Stimulated activated CD4-positive, alpha-beta T cell treated with anti-CD3 and anti-CD28 coated beads, Interleukin-1b, Interleukin-23, amount 100 ng/mL, for 4 hours (primary cell): ENCODE measurements around the gene ZNF680.
"Not testable (repeated sequence)": the region's sequence is repeated elsewhere in the genome, so short reads cannot be mapped to it uniquely, and the experiment has no call there.

Source experiments
- DNase-seq, 2 donors: peaks; one replicate each; pipeline ENCODE4 v3.0.0-alpha.2; 2020; ENCODE audit warnings: low read depth in 2 of 2

Gene ZNF680

DNA sequence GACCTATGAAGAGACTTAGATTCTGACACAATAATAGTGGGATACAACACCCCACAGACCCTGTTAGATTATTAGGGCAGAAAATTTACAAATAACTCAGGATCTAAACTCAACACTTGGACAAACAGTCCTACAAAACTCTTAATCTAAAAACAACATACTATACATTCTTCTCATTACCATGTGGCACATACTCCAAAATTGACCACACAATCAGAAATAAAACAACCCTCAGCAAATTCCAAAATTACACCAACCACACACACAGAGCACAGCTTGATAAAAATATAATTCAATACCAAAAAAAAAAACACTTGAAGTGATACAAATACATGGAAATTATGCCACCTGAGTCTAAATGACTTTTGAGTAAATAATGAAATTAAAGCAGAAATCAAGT, 7.8 kb downstream of the ZNF680 start:
- DNase-seq: no peak

DNA sequence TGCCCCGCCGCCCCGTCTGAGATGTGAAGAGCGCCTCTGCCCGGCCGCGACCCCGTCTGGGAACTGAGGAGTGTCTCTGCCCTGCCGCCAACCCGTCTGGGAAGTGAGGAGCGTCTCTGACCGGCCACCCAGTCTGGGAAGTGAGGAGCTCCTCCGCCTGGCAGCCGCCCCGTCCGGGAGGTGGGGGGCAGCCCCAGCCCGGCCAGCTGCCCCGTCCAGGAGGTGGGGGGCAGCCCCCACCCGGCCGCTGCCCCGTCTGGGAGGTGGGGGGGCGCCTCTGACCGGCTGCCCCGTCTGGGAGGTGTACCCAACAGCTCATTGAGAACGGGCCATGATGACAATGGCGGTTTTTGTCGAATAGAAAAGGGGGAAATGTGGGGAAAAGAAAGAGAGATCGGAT, 8.7 kb downstream of the ZNF680 start:
- DNase-seq: not testable (repeated sequence)

DNA sequence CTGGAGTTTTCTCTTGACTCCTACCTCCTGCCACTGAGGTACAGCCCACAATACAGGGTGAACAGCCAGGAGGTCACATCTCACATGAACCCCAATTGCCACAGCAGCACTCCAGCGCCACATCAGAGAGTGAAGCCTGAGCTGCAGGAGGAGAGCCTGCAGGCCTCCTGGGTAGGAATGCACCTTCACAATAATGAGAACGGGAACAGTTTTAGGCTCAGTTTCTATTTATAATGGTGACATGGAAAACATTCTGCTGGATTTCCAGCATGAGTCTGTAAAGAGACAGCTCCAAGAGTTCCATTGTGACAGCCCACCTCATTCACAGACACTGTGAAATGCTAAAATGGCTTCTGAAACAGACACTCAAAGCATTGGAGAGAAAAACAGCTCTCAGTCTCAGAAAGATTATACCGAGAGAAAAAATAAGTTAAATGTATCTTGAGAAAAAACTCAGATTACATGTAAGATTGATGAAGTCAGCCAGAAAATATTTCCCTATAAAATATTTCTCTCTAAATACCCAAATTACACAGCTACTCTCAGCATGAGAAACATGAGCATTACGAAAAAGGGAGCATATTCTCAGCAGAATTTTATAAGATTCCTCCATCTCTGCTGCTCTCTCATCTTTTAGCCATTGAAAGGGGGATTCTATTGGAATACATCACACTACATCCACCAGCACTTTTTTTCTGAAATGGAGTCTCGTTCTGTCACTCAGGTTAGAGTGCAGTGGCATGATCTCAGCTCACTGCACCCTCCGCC, 11.3 kb downstream of the ZNF680 start:
- DNase-seq: no peak

DNA sequence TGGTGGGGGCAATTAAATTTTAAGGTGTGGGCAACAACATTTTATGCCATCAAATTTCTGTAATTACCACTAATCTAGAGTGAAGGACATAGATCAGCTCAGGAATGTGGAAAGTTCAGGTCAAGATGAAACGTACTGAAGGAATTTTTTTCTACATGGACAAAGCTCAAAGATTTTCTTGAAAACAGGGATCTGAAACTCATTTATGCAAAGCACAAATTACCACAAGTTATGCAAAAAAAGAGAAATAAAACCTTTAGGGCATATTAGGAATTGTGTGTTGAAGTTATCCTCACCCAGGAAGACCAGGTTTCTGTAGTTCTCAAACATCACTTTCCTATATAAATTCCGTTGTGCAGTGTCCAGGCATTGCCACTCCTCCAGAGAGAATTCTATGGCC, 18.9 kb downstream of the ZNF680 start:
- DNase-seq: no peak

DNA sequence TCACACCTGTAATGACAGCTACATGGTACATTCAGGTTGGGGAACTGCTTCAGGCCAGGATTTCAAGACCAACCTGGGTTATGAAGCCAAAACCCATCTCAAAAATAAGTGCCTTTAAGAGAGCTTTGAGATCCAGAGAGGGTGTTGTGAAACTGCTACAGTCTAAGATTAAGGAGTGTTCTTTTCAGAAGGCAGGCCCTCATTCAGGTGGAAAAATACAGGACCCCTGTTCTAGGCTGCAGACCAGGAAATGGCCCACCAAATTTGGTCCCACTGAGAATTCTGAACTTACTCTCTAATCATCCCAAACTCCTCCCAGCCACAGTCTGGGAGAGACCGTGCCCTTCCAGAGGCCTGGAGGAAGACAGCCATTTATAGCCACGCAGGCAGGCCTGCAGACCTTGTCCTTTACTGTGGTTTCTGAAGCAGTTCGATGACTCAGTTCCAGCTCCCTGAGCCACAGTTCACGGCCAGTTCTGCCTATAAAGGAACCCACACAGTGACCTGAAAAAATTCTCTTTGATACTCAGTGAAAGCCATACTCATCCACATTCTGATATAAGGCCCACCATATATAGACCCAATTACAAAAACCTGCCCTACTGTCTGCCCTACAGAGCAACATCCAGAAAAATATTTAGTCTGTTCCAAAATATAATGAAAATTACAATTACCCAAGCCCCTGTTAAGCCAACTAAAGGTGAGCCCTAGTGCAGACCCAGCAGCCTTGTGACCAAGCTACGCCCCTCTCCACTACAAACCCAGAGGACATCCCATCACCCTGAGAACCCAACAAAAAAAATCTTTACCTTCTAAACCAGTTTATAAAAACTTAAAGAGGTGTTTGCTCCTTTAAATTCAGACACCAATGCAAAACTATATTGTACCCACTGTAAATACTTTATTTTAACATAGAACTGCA, 21.2 kb downstream of the ZNF680 start:
- no peak for DNase-seq

DNA sequence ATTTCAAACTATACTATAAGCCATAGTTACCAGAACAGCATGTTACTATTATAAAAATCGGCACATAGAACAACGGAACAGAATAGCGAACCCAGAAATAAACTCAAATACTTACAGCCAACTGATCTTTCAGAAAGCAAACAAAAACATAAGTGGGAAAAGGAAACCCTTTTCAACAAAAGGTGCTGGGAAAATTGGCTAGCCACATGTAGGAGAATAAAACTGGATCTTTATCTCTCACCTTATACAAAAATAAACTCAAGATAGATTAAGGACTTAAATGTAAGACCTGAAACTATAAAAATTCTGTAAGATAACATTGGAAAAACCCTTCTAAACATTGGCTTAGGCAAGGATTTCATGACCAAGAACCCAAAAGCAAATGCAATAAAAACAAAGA, 29.1 kb downstream of the ZNF680 start:
- no peak for DNase-seq

DNA sequence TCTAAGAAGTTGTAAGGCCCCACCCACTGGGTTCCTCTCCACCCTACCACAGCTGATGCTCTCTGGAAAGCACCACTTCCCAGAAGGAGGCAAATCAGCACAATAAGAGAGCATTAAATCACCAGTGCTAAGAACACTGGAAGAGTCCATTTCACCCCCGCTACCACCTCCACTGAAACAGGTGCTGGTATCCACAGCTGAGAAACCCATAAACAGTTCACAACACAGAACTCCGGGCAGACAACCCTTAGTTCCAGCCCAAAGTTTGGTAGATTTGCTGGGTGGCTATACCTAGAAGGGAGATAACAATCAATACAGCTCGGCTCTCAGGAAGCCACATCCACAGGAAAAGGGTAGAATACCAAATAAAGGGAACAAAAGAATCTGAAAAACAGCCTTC, 34.1 kb downstream of the ZNF680 start:
- DNase-seq: no peak

DNA sequence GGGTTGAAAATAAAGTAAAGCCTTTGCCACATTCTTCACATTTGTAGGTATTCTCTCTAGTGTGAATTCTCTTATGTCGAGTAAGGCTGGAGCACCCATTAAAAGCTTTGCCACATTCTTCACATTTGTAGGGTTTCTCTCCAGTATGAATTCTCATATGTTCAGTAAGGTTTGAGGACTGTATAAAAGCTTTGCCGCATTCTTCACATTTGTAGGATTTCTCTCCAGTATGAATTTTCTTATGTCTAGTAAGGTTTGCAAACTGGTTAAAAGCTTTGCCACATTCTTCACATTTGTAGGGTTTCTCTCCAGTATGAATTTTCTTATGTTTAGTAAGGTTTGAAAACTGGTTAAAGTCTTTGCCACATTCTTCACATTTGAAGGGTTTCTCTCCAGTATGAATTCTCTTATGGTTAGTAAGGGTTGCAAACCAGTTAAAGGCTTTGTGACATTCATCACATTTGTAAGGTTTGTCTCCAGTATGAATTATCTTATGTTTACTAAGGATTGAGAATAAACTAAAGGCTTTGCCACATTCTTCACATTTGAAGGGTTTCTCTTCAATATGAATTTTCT, 41.4 kb downstream of the ZNF680 start:
- no peak for DNase-seq

DNA sequence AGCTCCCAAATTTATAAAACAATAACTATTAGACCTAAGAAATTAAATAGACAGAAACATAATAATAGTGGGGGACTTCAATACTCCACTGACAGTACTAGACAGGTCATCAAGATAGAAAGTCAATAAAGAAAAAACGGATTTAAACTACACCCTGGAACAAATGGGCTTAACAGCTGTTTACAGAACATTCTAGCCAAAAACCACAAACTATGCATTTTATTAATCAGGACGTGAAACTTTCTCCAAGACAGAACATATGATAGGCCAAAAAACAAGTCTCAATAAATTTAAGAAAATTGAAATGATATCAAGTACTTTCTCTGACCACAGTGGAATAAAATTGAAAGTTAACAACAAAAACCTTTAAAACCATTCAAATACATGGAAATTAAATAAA, 46.4 kb downstream of the ZNF680 start:
- DNase-seq: no peak

DNA sequence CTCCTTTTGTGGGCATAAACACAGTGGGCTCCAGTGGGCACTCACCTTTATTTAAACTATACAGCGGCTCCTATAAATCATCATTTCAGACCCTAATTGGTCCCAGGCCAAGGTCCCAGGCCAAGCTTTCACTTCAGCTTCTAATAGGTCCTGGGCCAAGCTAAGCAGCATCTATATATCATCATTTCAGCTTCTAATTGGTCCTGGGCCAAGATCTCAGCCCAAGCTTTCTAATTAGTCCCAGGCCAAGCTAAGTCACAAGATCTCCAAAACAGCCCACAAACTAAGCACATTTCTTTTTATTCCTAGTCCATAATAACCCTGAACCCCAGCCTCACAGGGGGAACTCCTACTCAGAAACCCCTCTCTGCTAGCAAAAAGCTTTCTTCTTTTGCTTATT, 47.1 kb downstream of the ZNF680 start:
- no peak for DNase-seq

DNA sequence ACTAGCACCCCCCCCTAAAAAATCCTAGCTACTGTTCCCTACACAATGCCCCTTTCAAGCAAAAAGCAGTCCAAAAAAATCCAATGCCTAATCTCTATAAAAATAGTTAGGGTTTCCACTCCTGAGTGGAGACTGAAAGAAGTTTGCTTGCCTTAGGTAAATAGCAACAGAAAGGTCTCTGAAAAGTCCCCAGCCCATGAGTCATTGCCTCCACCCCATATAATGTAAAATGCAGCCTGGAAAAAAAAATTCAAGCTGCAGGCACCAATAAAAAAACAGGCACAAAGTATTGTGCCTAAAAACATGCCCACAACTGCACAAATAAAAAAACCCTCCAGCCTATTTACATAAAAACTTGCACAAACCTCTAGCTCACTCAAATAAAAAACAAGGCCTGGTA, 47.5 kb downstream of the ZNF680 start:
- no peak for DNase-seq

DNA sequence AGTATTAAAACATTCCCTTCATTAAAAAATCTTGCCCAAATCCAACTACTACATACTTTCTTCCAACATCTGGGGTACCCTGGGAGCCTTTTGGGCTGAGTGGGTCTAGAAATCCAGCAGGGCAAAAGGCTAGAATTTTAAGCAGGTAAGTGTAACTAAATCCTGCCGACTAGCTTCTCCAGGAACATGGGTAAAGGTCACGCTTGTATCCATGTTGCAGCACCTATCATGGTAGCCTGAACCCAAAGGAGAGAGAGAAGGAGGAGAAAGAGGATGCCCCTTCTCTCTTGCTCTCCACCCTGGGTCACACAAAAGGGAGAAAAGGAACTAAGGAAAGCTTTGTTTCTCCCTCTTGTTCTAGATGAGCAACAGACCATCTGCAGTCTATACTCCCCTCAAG, 53.3 kb downstream of the ZNF680 start:
- DNase-seq: no peak

DNA sequence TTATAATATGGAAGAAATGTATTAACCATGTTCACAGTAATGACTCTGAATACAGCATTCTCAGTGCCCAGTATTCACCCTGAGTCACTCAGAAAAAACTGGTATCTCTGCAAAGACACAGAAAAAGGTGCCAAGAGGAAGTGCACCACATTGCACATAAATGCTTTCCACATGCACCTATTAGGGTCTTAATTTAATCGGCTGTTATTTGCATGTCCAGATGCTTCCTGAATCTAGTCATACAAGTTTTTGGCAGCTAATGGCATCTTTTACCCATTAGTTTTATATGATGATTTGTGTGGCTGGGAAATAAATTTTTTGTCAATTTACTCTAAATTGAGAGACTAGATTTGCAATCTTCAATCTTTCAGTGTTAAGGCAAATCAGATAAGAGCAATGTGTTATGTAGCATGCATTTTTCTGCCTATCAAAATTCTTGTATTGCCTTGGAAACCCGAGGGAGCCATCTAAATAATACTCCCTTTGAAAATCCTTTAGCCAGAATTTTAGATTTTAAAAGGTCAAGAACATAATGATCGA, 58.2 kb downstream of the ZNF680 start:
- no peak for DNase-seq

DNA sequence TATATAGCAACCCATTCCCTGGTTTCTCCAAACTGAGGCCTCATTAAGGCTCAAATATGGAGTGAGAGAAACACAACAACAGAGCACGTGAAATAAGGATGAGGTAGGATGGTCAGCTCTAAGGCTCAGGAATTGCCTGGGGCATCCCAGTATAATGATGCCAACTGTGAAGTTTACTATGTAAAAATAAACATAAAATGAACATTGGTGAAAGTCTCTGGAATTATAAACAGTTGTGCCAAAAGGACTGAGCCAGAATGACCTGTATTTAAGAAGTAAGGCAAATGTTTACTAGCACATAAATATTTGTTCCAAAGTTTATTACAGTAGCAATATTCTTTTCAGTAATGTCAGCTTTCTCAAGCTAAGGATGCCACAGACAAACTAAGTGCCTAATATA, 64.6 kb downstream of the ZNF680 start:
- no peak for DNase-seq

DNA sequence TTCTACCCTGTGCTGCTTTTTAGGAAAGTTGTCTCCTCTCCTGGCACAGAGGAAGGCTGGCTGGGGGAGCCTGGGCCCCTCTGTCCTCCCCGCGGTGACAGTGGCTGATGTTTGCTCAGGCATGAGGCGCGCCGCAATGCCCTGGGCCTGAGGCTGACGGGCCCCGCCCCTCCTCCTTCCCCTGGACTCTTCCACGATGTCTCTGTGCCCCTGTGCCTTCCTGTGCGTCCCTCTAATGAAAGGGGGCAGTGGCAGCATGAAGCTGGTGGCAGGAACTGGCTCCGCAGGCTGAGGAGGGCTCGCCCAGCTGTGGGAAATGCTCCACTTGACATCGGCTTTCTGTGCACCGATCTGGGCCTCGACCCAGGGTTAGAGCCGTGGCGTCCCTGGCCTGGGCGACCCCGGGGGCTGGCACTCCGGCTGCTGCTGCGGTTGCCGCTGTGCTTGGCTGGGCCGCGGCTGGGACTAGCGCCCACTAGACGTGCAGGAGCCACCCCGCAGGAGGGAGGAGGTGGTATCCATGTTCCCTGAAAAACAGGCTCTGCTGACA, 67.9 kb downstream of the ZNF680 start:
- DNase-seq: no peak

DNA sequence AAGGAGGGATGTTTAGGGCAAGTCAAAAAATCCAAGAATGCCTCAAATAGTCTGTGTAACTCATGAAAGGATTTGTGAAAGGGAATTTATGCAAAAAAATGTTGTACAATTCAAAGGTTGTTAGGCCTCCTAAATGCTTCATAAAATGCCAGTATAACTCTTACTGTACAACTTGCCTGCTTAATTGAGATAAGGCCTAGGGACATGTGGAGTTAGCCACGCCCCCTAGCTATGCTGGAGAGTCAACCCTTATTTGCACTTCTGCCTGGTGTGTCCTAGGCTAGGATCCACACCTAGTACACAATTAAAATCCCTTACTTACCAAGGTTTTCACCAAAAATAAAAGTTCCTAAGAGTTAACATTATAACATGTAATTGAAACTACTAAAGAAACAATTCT, 77.2 kb downstream of the ZNF680 start:
- no peak for DNase-seq
